Stimulated activated naive CD8-positive, alpha-beta T cell treated with anti-CD3 and anti-CD28 coated beads, Interleukin-15, Interleukin-2, amounts not matched to agents 100 U/mL and 50 U/mL, for 24 hours (primary cell): ENCODE data around the gene TYK2.
"Not testable (repeated sequence)": the region's sequence is repeated elsewhere in the genome, so short reads cannot be mapped to it uniquely, and the experiment has no call there.

Experiments used
- ATAC-seq: fragments of 150-1000 bp; cut with Tn5 transposase; one replicate; pipeline ENCODE4 v1.10.0; 2021
- DNase-seq: peaks from one replicate; pipeline ENCODE4 v3.0.0; 2021

TYK2 gene

GRCh38 chr19:10380313-10381102, at the start of gene TYK2:
Gene TYK2, minus strand, starts transcription at chr19:10380572. Its CDS starts 2,166 bp downstream, at chr19:10378406.
- peak; percentile 99 for ATAC-seq

GRCh38 chr19:10428996-10429381, 48.6 kb upstream of the TYK2 start:
- ATAC-seq: no peak
- DNase-seq: no peak

More at GRCh38 chr19:10380313-10381102, at the start of gene TYK2:
- peak; percentile 97 for DNase-seq

DNA sequence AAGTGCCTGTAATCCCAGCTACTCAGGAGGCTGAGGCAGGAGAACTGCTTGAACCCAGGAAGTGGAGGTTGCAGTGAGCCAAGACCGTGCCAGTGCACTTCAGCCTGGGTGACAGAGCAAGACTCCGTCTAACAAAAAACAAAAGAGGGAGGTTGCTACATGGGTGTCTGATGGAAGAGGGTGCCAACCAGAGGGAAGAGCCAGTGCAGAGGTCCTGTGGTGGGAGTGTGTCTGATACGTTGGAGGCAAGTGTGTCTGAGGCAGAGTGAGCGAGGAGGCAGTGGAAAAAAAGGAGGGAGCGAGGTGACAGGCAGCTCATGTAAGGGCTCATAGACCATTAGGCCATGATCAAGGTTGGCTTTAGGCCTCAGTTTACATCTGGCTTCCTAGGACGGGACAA, 46.8 kb upstream of the TYK2 start:
- ATAC-seq: no peak
- no peak for DNase-seq

DNA sequence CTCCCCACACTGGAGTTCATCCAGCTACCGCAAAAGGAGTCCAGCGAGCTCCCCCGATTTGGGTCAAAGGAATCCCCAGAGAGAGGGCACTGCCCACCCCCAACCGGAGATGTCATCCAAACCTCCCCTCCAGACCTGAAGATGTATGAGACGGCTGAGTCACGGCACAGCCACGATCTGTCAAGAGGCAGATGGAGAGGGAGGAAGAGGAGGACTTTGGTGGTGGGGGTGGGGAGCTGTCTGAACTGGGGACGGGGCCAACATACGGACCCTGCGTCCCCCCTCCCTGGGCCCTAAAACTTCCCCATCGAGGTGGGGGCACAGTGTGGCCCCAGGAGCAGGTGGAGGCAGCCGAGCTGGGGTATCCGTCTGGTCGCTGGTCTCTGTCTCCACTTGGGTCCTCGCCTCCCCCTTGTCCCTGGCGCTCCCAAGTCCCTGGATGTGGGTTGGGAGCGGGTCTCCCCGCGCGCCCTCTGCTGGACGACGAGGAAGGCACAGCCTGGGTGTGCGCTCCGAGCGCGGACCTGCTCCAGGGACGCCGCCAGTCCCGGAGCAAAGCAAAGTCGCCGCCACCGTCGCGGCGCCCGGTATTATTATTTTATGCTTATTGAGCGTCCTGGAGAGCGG, 43.8 kb upstream of the TYK2 start:
- DNase-seq: peak; percentile 80
- ATAC-seq: peak; percentile 14

DNA sequence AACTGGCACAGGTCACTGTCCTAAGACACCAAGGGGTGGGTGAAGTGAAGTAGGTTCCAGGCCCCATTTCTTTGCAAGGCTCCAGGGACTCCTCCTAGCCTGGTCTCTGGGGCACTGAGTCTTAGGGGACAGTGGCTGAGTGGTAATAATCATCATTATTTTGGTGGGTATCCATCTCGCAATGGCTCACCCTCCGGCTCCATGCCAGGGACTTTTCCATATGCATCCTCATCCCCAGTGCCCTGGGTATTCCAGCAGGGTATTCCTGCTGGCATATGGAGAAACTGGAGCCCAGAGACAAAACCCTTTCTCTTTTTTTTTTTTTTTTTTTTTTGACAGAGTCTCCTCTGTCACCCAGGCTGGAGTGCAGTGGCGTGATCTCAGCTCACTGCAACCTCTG, 42.5 kb upstream of the TYK2 start:
- no peak for DNase-seq
- no peak for ATAC-seq

DNA sequence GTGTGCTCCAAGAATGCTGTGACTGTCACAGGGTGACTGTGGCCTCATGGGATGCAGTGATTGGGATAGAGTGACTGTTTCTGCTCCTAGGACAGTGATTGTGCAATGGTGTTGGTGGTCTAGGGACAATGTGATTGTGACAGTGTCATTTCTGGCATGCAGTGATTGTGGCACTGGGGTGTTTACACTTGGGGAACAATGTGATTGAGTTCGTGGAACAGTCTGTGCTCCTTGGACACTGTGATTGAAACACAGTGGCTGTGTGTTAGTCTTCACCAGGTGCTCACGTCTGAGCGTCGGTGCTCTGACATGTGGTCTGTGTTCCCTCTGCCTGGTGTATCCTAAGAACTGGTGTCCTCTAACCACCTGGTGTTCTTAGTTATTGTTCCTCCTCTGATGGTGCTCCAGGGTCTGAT, 41.7 kb upstream of the TYK2 start:
- ATAC-seq (no peak), DNase-seq (no peak)

DNA sequence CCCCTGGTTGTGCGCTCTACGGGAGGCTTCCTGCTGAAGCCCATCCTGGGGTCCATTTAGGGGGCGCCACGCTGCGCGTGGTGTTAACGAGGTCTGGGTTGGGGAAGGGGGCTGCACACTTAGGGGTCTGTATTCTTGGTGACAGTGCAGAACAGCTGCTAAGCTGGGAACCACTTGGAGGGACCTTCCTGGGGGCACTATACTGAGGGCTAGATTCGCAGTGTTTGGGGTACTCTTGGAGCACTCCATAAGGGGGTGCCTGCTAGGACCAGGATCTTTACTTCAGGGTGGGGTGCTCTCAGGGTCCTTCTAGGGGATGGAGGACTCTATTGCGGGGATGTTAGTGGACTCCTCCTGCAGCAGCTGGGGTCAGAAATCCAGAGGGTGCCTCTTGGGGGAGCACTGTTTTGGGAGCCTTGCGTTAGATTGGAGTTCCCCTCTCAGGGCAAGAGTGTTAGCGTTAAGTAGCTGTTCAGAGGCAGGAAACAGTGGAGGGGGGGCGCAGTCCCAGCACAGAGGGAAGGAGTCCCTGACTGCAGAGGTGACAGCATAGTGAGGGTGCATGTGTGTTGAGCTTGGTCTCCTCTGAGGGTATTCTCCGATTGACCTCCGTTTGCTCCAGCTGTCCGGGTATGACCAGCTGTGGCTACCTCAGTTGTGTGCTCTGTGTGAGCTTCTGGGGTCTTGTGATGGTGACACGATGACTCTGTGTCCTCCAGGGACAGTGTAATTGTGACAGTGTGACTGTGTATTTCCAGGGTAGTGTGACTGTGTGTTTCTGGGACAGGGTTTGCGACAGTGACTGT, 41.1 kb upstream of the TYK2 start:
- peak; percentile 41 for DNase-seq
- ATAC-seq: no peak

DNA sequence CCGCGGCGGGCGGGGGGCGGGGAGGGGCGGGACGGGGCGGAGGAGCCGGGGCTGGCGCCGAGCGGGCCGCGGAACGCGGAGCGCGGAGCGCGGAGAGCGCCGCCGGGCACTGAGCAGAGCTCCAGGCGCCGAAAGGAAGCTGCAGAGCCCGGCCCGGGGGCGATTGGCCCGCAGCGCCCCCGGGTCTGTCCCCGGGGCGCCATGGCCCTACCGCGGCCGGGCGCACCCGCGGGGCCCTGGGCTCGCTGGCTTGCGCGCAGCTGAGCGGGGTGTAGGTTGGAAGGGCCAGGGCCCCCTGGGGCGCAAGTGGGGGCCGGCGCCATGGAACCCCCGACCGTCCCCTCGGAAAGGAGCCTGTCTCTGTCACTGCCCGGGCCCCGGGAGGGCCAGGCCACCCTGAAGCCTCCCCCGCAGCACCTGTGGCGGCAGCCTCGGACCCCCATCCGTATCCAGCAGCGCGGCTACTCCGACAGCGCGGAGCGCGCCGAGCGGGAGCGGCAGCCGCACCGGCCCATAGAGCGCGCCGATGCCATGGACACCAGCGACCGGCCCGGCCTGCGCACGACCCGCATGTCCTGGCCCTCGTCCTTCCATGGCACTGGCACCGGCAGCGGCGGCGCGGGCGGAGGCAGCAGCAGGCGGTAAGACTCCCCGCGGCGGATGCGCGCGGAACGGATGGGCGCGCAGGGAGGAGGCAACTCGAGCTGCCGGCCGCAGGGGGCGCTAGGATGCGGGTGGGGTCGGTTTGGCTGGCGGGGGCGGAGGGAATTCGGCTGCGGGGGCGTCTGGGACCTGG, 40.3 kb upstream of the TYK2 start, which contains the start of gene PDE4A:
TSS of gene PDE4A (plus strand) at position 95 of the 796 bp plus-strand sequence. CDS start at position 322, 227 bp downstream.
- DNase-seq (peak; percentile 82), ATAC-seq (no peak)

DNA sequence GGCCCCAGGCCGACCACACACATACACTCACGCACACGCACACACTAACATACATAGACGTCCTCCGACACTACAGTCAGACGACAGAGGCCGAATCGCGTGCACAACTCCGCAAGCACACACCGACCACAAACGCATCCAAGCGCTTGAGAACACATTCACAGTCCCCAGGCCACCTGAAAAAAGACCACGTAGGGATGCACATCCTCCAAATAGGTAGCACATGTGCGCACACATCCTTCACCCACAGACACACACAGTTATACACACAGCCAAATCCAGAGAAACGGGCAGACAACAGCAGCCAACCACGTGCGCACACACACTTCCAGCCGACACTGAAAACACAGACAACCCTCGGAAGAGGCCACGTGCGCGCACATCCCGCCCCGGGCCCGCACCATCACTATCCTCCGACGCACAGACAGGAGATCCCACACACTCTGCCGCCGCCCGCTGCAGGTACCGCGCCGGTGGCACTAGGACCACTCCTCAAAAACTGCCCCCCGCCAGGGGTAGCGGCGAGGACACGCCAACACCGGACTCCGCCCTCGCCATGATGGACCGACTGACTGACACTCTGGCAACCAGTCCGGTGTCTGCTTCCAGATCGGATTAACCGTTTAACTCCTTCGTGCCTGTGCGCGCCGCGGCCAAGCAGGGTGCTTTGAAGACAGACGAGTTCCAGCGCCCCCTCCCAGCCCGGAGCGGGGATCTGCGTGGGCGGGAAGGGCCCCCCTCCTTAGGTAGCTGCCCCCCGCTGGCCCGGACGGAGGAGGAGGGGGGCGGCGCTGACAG, 39.5 kb upstream of the TYK2 start:
- peak; percentile 35 for ATAC-seq
- DNase-seq: peak; percentile 71

DNA sequence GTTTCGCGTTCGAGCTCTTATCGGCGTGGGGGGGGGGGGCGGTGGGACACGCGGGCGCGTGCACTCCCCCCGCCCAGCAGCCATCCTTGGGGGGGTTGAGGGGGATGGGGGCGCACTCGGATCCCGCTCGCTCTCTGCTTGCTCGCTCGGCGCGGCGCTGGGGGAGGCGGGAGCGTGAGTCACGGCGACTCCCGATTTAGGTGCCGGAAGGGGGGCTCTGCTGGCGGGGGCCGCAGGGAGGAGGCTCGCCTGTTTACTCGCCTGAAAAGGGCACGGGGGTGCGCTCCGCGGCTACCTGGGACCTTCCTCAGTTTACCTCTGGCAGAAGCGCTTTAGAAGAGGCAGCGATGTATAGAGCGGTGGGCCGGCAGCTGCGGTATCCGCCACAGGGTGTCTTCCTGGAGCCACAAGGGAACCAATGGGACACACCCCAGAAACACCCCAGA, 38.9 kb upstream of the TYK2 start:
- ATAC-seq (peak; percentile 1), DNase-seq (peak; percentile 73)

- no peak for ATAC-seq
- peak; percentile 36 for DNase-seq
These were observed 38.3 kb upstream of the TYK2 start for GRCh38 chr19:10418485-10419199.

- ATAC-seq: no peak
These were observed 37.8 kb upstream of the TYK2 start for GRCh38 chr19:10418235-10418484.

GRCh38 chr19:10417541-10418234, 37.3 kb upstream of the TYK2 start:
- DNase-seq: peak; percentile 34
- ATAC-seq: no peak

More at GRCh38 chr19:10418235-10418484, 37.8 kb upstream of the TYK2 start:
- no peak for DNase-seq

GRCh38 chr19:10416380-10417257, 36.2 kb upstream of the TYK2 start:
- peak; percentile 97 for DNase-seq
- peak; percentile 60 for ATAC-seq

DNA sequence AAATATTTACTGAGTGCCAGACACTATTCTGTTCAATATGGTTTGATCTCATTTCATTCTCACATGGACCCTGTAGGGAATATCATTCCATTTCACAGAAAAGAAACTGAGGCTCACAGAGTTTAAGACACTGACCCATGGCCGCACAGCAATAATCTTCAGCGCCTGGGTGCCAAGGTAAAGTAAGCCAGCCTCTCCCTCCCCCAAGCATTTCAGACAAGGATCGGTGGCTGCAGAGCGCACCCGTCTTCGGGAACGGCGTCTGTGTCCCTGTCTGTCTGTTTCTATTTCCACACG, 35.7 kb upstream of the TYK2 start:
- no peak for DNase-seq

GRCh38 chr19:10412257-10412977, 32.0 kb upstream of the TYK2 start:
- DNase-seq: no peak

More for the DNA sequence above, 35.7 kb upstream of the TYK2 start:
- no peak for ATAC-seq

GRCh38 chr19:10411224-10411623, 30.9 kb upstream of the TYK2 start:
- ATAC-seq: not testable (repeated sequence)

More at GRCh38 chr19:10412257-10412977, 32.0 kb upstream of the TYK2 start:
- peak; percentile 45 for ATAC-seq

More at GRCh38 chr19:10411224-10411623, 30.9 kb upstream of the TYK2 start:
- not testable (repeated sequence) for DNase-seq
